Psoas muscle (tissue), 8 donors: ENCODE data around the gene ADAM23. TPM values are rescaled to one million over a fixed set of nuclear protein-coding genes. Genes with fewer than 3 reads are reported as not detected.

Experiments used
- ATAC-seq, 4 donors: fragments of 200-7000 bp; cut with Tn5 transposase; one replicate each; pipeline ENCODE4 v1.9.1; 2020; ENCODE audit warnings: moderate library complexity in 3 of 4, mild to moderate bottlenecking in 2 of 4
- DNase-seq, 2 donors: peaks; one replicate each; pipeline ENCODE4 v3.0.0-alpha.2; 2020
- H3K27ac ChIP-seq: fragments of 200-600 bp; one replicate; pipeline ENCODE4 v1.8.0; 2022
- H3K27me3 ChIP-seq, 3 donors: fragments of 200-600 bp in 1 of 3; one replicate each; pipeline versions ENCODE4 v1.6.1 to v1.8.0; 2013 to 2022; ENCODE audit warnings: low read length in 2 of 3, mild to moderate bottlenecking in 2 of 3, moderate library complexity in 1 of 3; ENCODE audit not compliant: insufficient read depth in 3 of 3
- H3K36me3 ChIP-seq, 2 donors: fragments of 200-600 bp in 1 of 2; one replicate each; pipeline versions ENCODE4 v1.6.1 to v1.8.0; 2013 to 2022; ENCODE audit warnings: low read depth in 1 of 2, mild to moderate bottlenecking in 1 of 2, moderate library complexity in 1 of 2; ENCODE audit not compliant: insufficient read depth in 1 of 2
- H3K4me1 ChIP-seq: fragments of 200-600 bp; one replicate; pipeline ENCODE4 v1.8.0; 2022
- H3K4me3 ChIP-seq: fragments of 200-600 bp; one replicate; pipeline ENCODE4 v1.8.0; 2022; ENCODE audit warnings: mild to moderate bottlenecking
- H3K9me3 ChIP-seq: fragments of 200-600 bp; one replicate; pipeline ENCODE4 v1.8.0; 2022
- CTCF ChIP-seq: fragments of 200-600 bp; IDR thresholded peaks from one replicate; pipeline ENCODE4 v1.8.0; 2022; ENCODE audit warnings: antibody characterized with exemption
- WGBS, 3 donors: extraction: QIAGEN DNeasy Blood & Tissue Kit; methylation state at CpG; one replicate each; pipeline versions ENCODE4 v1.1.6 to v1.1.7; 2013; 5-methylcytosine and 5-hydroxymethylcytosine counted together
- intact Hi-C, 2 donors: fragments of 100-400 bp; cut with DNase I; formaldehyde crosslinking; loops; one replicate each; pipeline versions ENCODE4 v1.11.0 to v1.14.2; 2022
- polyA plus RNA-seq, 3 donors: library from polyadenylated mRNA; stranded (reverse); fragments of 200-250 nt; gene quantifications; one replicate each; pipeline ENCODE4 v1.2.3, GENCODE V29; 2013
- total RNA-seq, 4 donors: library from RNA; stranded (reverse); fragmentation: NEBNext Ultra II Directional in 2 of 4; extraction: Animal tissue kit (Norgen Biotek cat#: 25700) in 2 of 4; gene quantifications; one replicate each; pipeline versions ENCODE4 v1.2.1 to v1.2.4, GENCODE V29; 2021 to 2023
- donor health status: healthy with polysubstance abuse.
- donor health status: DM: no; HTN: no; CAD: no; lungs with moderate emphysema.
- donor health status: Bipolar disorder and iron deficiency.
- donor health status: healthy.
- donor health status: DM: yes; HTN: yes; CAD: no.
- donor health status: DM: no; HTN: no; CAD: no.
- donor health status: DM: no; HTN: no; CAD: no.
- donor health status: DM: yes; HTN: yes; CAD: no.

Gene ADAM23
- total and polyA plus RNA-seq, 7 donors = 0.42 to 9.2 (median 6.0) TPM

- Histone ChIP-seq H3K27me3 (no peaks in the 10 kb centered on the region), H3K36me3 (no peaks in the 10 kb centered on the region), H3K4me1 (no peaks in the 10 kb centered on the region), H3K4me3 (no peak overlapping the region), H3K9me3 (no peaks in the 10 kb centered on the region), H3K27ac (no peak overlapping the region)
- intact Hi-C loops = no loop called here
- ATAC-seq (no peak), DNase-seq (no peak)
- TF ChIP-seq CTCF = no peak
- WGBS, 3 donors = 64 to 69% (median 66%) methylated on average over 1 of the region's 1 CpG
These were observed 72.2 kb downstream of the ADAM23 start for GRCh38 chr2:206515580-206515979.

DNA sequence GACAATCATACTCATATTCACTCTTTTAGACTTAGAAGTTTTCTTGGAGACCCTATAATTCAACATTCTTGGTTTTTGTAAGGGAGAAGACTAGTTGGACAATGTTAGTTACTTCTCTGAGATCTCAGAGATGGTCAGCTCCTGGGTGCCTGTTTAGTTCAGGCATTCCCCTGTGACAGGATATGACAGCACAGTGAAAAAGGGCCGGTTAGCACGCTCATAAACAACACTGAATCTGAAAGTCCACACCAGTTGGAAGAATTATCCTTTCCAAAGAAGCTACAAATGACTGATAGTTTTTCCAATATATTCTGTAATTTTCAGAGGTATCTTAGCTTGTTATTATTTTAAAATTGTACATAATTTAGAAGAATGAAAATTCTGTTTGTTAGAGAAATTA, 75.7 kb downstream of the ADAM23 start:
- Histone ChIP-seq H3K4me3 (no peak overlapping the region), H3K27me3 (no peaks in the 10 kb centered on the region), H3K27ac (no peak overlapping the region), H3K9me3 (no peaks in the 10 kb centered on the region), H3K36me3 (no peaks in the 10 kb centered on the region), H3K4me1 (no peaks in the 10 kb centered on the region)
- DNase-seq (no peak), ATAC-seq (no peak)
- intact Hi-C loops = no loop called here
- 77 to 82% (median 78%) methylated on average over 2 of the region's 2 CpGs for WGBS, 3 donors
- no peak for TF ChIP-seq CTCF

DNA sequence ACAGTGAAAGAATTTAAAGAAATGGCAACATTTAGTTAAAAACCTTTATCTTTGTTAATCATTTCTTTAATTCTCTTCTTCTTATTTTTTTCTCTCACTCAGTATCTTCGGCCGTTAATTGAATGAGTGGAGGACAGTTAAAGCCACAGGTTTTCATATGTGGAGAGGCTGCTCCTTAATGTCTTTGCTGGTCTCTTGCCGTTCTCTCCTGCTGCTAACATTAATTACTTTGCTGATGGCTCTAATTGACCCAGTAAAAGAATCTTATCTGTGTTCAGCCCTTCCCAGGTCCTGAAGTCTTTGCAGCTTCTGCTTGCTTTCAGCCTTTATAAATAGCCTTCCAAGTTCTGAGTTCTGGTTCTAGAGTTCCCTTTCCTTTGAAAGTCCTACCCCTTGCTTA, 77.1 kb downstream of the ADAM23 start:
- ATAC-seq = no peak
- no peak overlapping the region for H3K27ac ChIP-seq
- no peaks in the 10 kb centered on the region for H3K9me3 ChIP-seq
- H3K4me1 ChIP-seq = no peaks in the 10 kb centered on the region
- WGBS, 3 donors = 75 to 81% (median 77%) methylated on average over 3 of the region's 3 CpGs
- H3K27me3 ChIP-seq = no peaks in the 10 kb centered on the region
- no peak for TF ChIP-seq CTCF
- no peak overlapping the region for H3K4me3 ChIP-seq
- no peak for DNase-seq
- intact Hi-C loops = no loop called here
- no peaks in the 10 kb centered on the region for H3K36me3 ChIP-seq

DNA sequence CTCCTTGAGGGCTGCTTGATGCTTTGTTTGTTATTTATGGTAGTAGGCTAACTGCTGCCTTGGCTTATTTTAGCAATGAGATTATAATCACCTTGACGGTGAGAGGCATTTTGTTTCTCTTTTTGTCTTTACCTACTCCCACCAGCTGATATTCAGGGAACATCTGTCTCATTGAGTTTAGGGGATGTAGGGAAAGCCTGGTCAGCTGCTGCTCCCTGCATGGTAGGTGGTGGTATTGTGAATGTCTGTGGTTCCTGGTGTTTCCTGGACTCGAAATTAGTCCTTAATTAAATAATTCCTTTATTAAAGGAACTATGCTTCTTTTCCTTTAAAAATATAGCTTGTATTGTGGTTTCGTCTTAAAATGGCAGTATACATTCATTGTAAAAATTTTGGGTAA, 77.8 kb downstream of the ADAM23 start:
- 47 to 65% (median 51%) methylated on average over 3 of the region's 3 CpGs for WGBS, 3 donors
- no peak for TF ChIP-seq CTCF
- DNase-seq = no peak
- ATAC-seq = no peak
- Histone ChIP-seq H3K4me3 (no peak overlapping the region), H3K27ac (no peak overlapping the region), H3K27me3 (no peaks in the 10 kb centered on the region), H3K36me3 (no peaks in the 10 kb centered on the region), H3K4me1 (no peaks in the 10 kb centered on the region), H3K9me3 (no peaks in the 10 kb centered on the region)
- intact Hi-C loops = no loop called here

GRCh38 chr2:206521612-206522011, 78.3 kb downstream of the ADAM23 start:
- intact Hi-C loops = no loop called here
- Histone ChIP-seq H3K9me3 (no peaks in the 10 kb centered on the region), H3K4me3 (no peak overlapping the region), H3K4me1 (no peaks in the 10 kb centered on the region), H3K36me3 (no peaks in the 10 kb centered on the region), H3K27me3 (no peaks in the 10 kb centered on the region), H3K27ac (no peak overlapping the region)
- ATAC-seq = no peak
- TF ChIP-seq CTCF = no peak
- no peak for DNase-seq
- WGBS, 3 donors = 22 to 33% (median 33%) methylated on average over 1 of the region's 1 CpG
